MCF 10A (cell line): ENCODE results near the gene SLF1. TPM values are rescaled to one million over a fixed set of nuclear protein-coding genes. Genes with fewer than 3 reads are reported as not detected.
A peak's percentile ranks its signal among the peaks of the same experiment; 100 is the strongest.

ENCODE experiments used
- BruUV-seq: library from RNA; stranded (reverse); fragments of 400-500 nt; replicated peaks from 2 replicates; lab custom pipeline; 2021; lab: Mats Ljungman, UMichigan
- CTCF ChIA-PET: fragments of 300-600 bp; sonication (Branson Sonifier 250); formaldehyde crosslinking; extraction: SDS; loops from one replicate; lab custom pipeline; 2021; ENCODE audit warnings: antibody characterized with exemption, inconsistent platforms; lab: Yijun Ruan, JAX
- POLR2A ChIA-PET: fragments of 300-600, 350-650 bp; sonication (Branson Sonifier 250); formaldehyde crosslinking; extraction: SDS; loops from one replicate; lab custom pipeline; 2020; ENCODE audit warnings: antibody characterized with exemption, inconsistent platforms; lab: Yijun Ruan, JAX
- DNase-seq: peaks from one replicate; pipeline ENCODE4 v3.0.0-alpha.2; 2018; ENCODE audit not compliant: unreplicated experiment
- H3K27ac Mint-ChIP-seq: one replicate; pipeline ENCODE4 v1.8.0; 2022; ENCODE audit warnings: mild to moderate bottlenecking, low read depth, mixed read lengths; ENCODE audit not compliant: unreplicated experiment
- H3K27me3 Mint-ChIP-seq: one replicate; pipeline ENCODE4 v1.8.0; 2022; ENCODE audit warnings: mixed read lengths; ENCODE audit not compliant: insufficient read depth, unreplicated experiment
- H3K36me3 Mint-ChIP-seq: one replicate; pipeline ENCODE4 v1.8.0; 2022; ENCODE audit warnings: mild to moderate bottlenecking, moderate library complexity, mixed read lengths; ENCODE audit not compliant: insufficient read depth, unreplicated experiment
- H3K4me1 Mint-ChIP-seq: one replicate; pipeline ENCODE4 v1.8.0; 2022; ENCODE audit warnings: mixed read lengths; ENCODE audit not compliant: insufficient read depth, unreplicated experiment
- H3K4me3 Mint-ChIP-seq: one replicate; pipeline ENCODE4 v1.8.0; 2022; ENCODE audit warnings: mild to moderate bottlenecking, moderate library complexity, mixed read lengths; ENCODE audit not compliant: unreplicated experiment
- H3K9me3 Mint-ChIP-seq: one replicate; pipeline ENCODE4 v1.8.0; 2022; ENCODE audit warnings: mixed read lengths; ENCODE audit not compliant: unreplicated experiment
- intact Hi-C: fragments of 100-400 bp; cut with micrococcal nuclease; formaldehyde crosslinking; loops from 2 replicates; pipeline ENCODE4 v1.14.1; 2022
- total RNA-seq: library from RNA; stranded (reverse); gene quantifications from 2 replicates; pipeline ENCODE4 v1.2.3, GENCODE V29; 2022
- TF ChIP-seq, protein P1 (sequence below): fragments of 200-600 bp; IDR thresholded peaks from one replicate; pipeline ENCODE4 v1.8.0; 2022; ENCODE audit warnings: antibody characterized with exemption, mild to moderate bottlenecking; ENCODE audit not compliant: unreplicated experiment

The SLF1 gene
- total RNA-seq, 1 experiment from 2014 or later = 6.0 TPM

GRCh38 chr5:94709277-94709676, 90.8 kb downstream of the SLF1 start:
- ChIA-PET POLR2A (no interaction called here), CTCF (interaction anchor here (0.6 kb wide), 1 partner anchor 1127 kb away, joined by 6 read pairs; no protein-coding TSS in a partner anchor)
- H3K27ac Mint-ChIP-seq = no peak overlapping the region
- no peaks in the 10 kb centered on the region for H3K27me3 Mint-ChIP-seq
- H3K9me3 Mint-ChIP-seq = no peaks in the 10 kb centered on the region
- TF ChIP-seq, protein P1, sequence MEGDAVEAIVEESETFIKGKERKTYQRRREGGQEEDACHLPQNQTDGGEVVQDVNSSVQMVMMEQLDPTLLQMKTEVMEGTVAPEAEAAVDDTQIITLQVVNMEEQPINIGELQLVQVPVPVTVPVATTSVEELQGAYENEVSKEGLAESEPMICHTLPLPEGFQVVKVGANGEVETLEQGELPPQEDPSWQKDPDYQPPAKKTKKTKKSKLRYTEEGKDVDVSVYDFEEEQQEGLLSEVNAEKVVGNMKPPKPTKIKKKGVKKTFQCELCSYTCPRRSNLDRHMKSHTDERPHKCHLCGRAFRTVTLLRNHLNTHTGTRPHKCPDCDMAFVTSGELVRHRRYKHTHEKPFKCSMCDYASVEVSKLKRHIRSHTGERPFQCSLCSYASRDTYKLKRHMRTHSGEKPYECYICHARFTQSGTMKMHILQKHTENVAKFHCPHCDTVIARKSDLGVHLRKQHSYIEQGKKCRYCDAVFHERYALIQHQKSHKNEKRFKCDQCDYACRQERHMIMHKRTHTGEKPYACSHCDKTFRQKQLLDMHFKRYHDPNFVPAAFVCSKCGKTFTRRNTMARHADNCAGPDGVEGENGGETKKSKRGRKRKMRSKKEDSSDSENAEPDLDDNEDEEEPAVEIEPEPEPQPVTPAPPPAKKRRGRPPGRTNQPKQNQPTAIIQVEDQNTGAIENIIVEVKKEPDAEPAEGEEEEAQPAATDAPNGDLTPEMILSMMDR = no peak
- intact Hi-C loops = no loop called here
- no peak overlapping the region for H3K4me3 Mint-ChIP-seq
- H3K4me1 Mint-ChIP-seq = peaks cover 6% of the 10 kb centered on the region
- DNase-seq = peak; percentile 15
- peaks cover 18% of the 10 kb centered on the region for H3K36me3 Mint-ChIP-seq
- BruUV-seq = no TSS peak

- intact Hi-C loops = no loop called here
- POLR2A ChIA-PET = no interaction called here
- Mint-ChIP-seq H3K9me3 (no peaks in the 10 kb centered on the region), H3K27ac (no peak overlapping the region), H3K4me3 (no peak overlapping the region), H3K4me1 (peaks cover 6% of the 10 kb centered on the region), H3K27me3 (no peaks in the 10 kb centered on the region), H3K36me3 (peaks cover 18% of the 10 kb centered on the region)
- CTCF ChIA-PET = no interaction called here
- DNase-seq = no peak
- TF ChIP-seq, protein P1 = no peak
- no TSS peak for BruUV-seq
These were observed 93.3 kb downstream of the SLF1 start for GRCh38 chr5:94711785-94712184.

- Mint-ChIP-seq H3K36me3 (peaks cover 5% of the 10 kb centered on the region), H3K27ac (no peak overlapping the region), H3K4me1 (no peaks in the 10 kb centered on the region), H3K4me3 (no peak overlapping the region), H3K9me3 (peaks cover 5% of the 10 kb centered on the region), H3K27me3 (no peaks in the 10 kb centered on the region)
- TF ChIP-seq, protein P1 = no peak
- CTCF ChIA-PET = interaction anchor here (0.6 to 1.0 kb wide), 5 partner anchors 22 to 898 kb away, joined by 4 to 6 read pairs (median 4); no protein-coding TSS in a partner anchor
- POLR2A ChIA-PET = no interaction called here
- DNase-seq = no peak
- intact Hi-C loops = no loop called here
- BruUV-seq = no TSS peak
These were observed 97.3 kb downstream of the SLF1 start for GRCh38 chr5:94715768-94716167.

GRCh38 chr5:94725142-94725541, 106.7 kb downstream of the SLF1 start:
- no peak overlapping the region for H3K4me3 Mint-ChIP-seq
- no peaks in the 10 kb centered on the region for H3K27me3 Mint-ChIP-seq
- POLR2A ChIA-PET = no interaction called here
- no peak for DNase-seq
- intact Hi-C loops = no loop called here
- TF ChIP-seq, protein P1 = no peak
- CTCF ChIA-PET = interaction anchor here (1.4 kb wide), 1 partner anchor 13 kb away, joined by 11 read pairs; no protein-coding TSS in a partner anchor
- H3K36me3 Mint-ChIP-seq = peaks cover 5% of the 10 kb centered on the region
- no peak overlapping the region for H3K27ac Mint-ChIP-seq
- H3K4me1 Mint-ChIP-seq = no peaks in the 10 kb centered on the region
- no TSS peak for BruUV-seq
- H3K9me3 Mint-ChIP-seq = no peaks in the 10 kb centered on the region
